Vagina (tissue), 2 donors: ENCODE measurements around the gene NIPA2. TPM values are rescaled to one million over a fixed set of nuclear protein-coding genes. Genes with fewer than 3 reads are reported as not detected.

ENCODE experiments used
- DNase-seq, 2 donors: peaks; one replicate each; pipeline ENCODE4 v3.0.0-alpha.2; 2017; ENCODE audit errors: extremely low spot score in 2 of 2
- H3K27ac ChIP-seq: fragments of 200-600 bp; sonication (generic); one replicate; pipeline ENCODE4 v1.5.1; 2019
- H3K27me3 ChIP-seq: fragments of 200-600 bp; sonication (generic); one replicate; pipeline ENCODE4 v1.5.1; 2019
- H3K36me3 ChIP-seq, 2 donors: fragments of 200-600 bp; sonication (generic); one replicate each; pipeline ENCODE4 v1.5.1; 2017 to 2019
- H3K4me1 ChIP-seq: fragments of 200-600 bp; sonication (generic); one replicate; pipeline ENCODE4 v1.5.1; 2019
- H3K4me3 ChIP-seq, 2 donors: fragments of 200-600 bp; sonication (generic); 1 replicate in 1 of 2; 2 replicates in 1 of 2; pipeline ENCODE4 v1.5.1; 2016 to 2019
- H3K9me3 ChIP-seq: fragments of 200-600 bp; sonication (generic); one replicate; pipeline ENCODE4 v1.5.1; 2019
- CTCF ChIP-seq, 3 experiments: fragments of 450-650 bp in 2 of 3; fragments of 200-600 bp in 1 of 3; sonication (generic) in 1 of 3; IDR thresholded peaks; one replicate each; pipeline ENCODE4 v1.5.1; 2017 to 2019; ENCODE audit warnings: antibody characterized with exemption in 3 of 3, mild to moderate bottlenecking in 2 of 3, moderate library complexity in 2 of 3
- POLR2A ChIP-seq, 2 donors: fragments of 450-650 bp; IDR thresholded peaks; one replicate each; pipeline ENCODE4 v1.6.1; 2017; ENCODE audit warnings: antibody characterized with exemption in 2 of 2, mild to moderate bottlenecking in 2 of 2, moderate library complexity in 2 of 2
- POLR2AphosphoS5 ChIP-seq, 2 donors: sonication (generic); formaldehyde crosslinking; IDR thresholded peaks; one replicate each; pipeline ENCODE4 v1.9.0; 2017; ENCODE audit warnings: antibody characterized with exemption in 2 of 2, mild to moderate bottlenecking in 2 of 2, low read depth in 1 of 2; ENCODE audit not compliant: insufficient read depth in 1 of 2
- intact Hi-C: fragments of 100-400 bp; cut with DNase I; formaldehyde crosslinking; loops from one replicate; pipeline ENCODE4 v1.15.1; 2023
- total RNA-seq: library from RNA; depleted of rRNA; stranded (reverse); fragments of >200 nt; gene quantifications from one replicate; pipeline ENCODE4 v1.2.3, GENCODE V29; 2016

The NIPA2 gene
- total RNA-seq, 1 donor from 2014 or later: 23.1 TPM

GRCh38 chr15:22880068-22880980, 41.9 kb downstream of the NIPA2 start:
- Histone ChIP-seq H3K27ac (no peak overlapping the region), H3K9me3 (no peaks in the 10 kb centered on the region), H3K4me3 (no peak overlapping the region), H3K4me1 (no peaks in the 10 kb centered on the region), H3K27me3 (no peaks in the 10 kb centered on the region), H3K36me3 (peaks cover 4 to 69% of the 10 kb centered on the region in 2 donors)
- no peak for DNase-seq
- intact Hi-C loops: no loop called here
- TF ChIP-seq POLR2AphosphoS5 (IDR thresholded peaks at IDR 0.05; ENCODE audit: insufficient read depth in 1 of 2, low read depth in 1 of 2) (no peak), CTCF (IDR thresholded peaks at IDR 0.05) (no peak), POLR2A (IDR thresholded peaks at IDR 0.05) (no peak)

GRCh38 chr15:22880981-22881738, 42.7 kb downstream of the NIPA2 start:
- Histone ChIP-seq H3K9me3 (no peaks in the 10 kb centered on the region), H3K36me3 (peaks cover 4 to 61% of the 10 kb centered on the region in 2 donors), H3K4me1 (no peaks in the 10 kb centered on the region), H3K4me3 (no peak overlapping the region), H3K27ac (no peak overlapping the region), H3K27me3 (no peaks in the 10 kb centered on the region)
- TF ChIP-seq POLR2AphosphoS5 (IDR thresholded peaks at IDR 0.05; ENCODE audit: insufficient read depth in 1 of 2, low read depth in 1 of 2): no peak
- no peak for TF ChIP-seq CTCF (IDR thresholded peaks at IDR 0.05)
- TF ChIP-seq POLR2A (IDR thresholded peaks at IDR 0.05): no peak
- intact Hi-C loops: no loop called here
- no peak for DNase-seq

GRCh38 chr15:22881739-22882440, 43.4 kb downstream of the NIPA2 start:
- intact Hi-C loops: no loop called here
- Histone ChIP-seq H3K9me3 (no peaks in the 10 kb centered on the region), H3K27me3 (no peaks in the 10 kb centered on the region), H3K36me3 (peaks cover 4 to 58% of the 10 kb centered on the region in 2 donors), H3K4me3 (no peak overlapping the region), H3K4me1 (no peaks in the 10 kb centered on the region), H3K27ac (no peak overlapping the region)
- DNase-seq: no peak
- TF ChIP-seq POLR2A (IDR thresholded peaks at IDR 0.05) (no peak), POLR2AphosphoS5 (IDR thresholded peaks at IDR 0.05; ENCODE audit: insufficient read depth in 1 of 2, low read depth in 1 of 2) (no peak), CTCF (IDR thresholded peaks at IDR 0.05) (no peak)

GRCh38 chr15:22883196-22883595, 44.7 kb downstream of the NIPA2 start:
- Histone ChIP-seq H3K27me3 (no peaks in the 10 kb centered on the region), H3K27ac (no peak overlapping the region), H3K36me3 (peaks cover 4 to 54% of the 10 kb centered on the region in 2 donors), H3K9me3 (no peaks in the 10 kb centered on the region), H3K4me3 (no peak overlapping the region), H3K4me1 (no peaks in the 10 kb centered on the region)
- TF ChIP-seq POLR2AphosphoS5 (IDR thresholded peaks at IDR 0.05; ENCODE audit: insufficient read depth in 1 of 2, low read depth in 1 of 2) (no peak), CTCF (IDR thresholded peaks at IDR 0.05) (no peak), POLR2A (IDR thresholded peaks at IDR 0.05) (no peak)
- DNase-seq: no peak
- intact Hi-C loops: no loop called here
